Measurements from ENCODE around the gene TSTD1. TPM values are rescaled to one million over a fixed set of nuclear protein-coding genes. Genes with fewer than 3 reads are reported as not detected.

Gene TSTD1, protein sequence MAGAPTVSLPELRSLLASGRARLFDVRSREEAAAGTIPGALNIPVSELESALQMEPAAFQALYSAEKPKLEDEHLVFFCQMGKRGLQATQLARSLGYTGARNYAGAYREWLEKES
- total RNA-seq, result 10 to 100 TPM in 3 of 4 donors, 1 to 10 TPM in 1; 8.6 to 52.6 (median 16.8) TPM

DNA sequence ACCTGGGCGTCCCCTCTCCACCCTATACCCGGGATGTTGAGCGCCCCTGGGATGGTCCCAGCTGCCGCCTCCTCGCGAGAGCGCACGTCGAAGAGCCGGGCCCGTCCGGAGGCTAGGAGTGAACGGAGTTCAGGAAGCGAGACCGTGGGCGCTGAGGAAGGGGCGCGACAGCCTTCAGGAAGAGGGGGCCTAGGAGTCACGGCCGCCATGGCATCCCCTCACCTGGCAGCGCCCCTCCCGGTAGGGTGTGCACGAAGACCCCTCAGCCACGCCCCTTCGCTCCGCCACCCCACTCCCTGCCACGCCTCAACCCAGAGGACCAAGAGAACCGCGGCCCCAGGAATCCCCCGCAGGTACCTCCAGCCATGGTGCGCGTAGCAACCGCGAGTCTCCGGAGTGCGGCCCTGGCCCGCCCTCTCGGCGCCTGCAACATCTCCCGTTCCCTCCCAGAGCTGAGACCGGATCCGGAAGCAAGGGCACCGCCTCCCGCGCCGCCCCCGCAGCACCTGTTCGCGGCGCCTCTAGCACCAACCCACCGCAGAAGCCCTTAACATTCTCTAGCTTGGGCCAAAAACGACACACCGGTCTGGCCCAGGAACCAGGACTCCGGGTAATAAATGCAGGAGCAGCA lies at the start of gene TSTD1:
TSTD1 (minus strand) TSS at position 442 of the 631 bp plus-strand sequence; CDS start at position 367, 75 bp downstream.
- peaks cover 5% of the 10 kb centered on the region in 2 donors for H3K4me1 ChIP-seq
- peaks cover 0 to 47% of the 10 kb centered on the region in 2 donors for H3K36me3 ChIP-seq
- no peaks in the 10 kb centered on the region for H3K27me3 ChIP-seq
- DNase-seq (peak in 1 of 2 donors; percentile 47), ATAC-seq (peak; percentile 58 to 78)
- intact Hi-C loops (cut with DNase I; ENCODE audit: low total_unique reads) (no loop called here), in situ Hi-C loops (cut with MboI; ENCODE audit: low sequenced_read_pairs in 4 of 4) (no loop called here)
- TF ChIP-seq, protein P1, sequence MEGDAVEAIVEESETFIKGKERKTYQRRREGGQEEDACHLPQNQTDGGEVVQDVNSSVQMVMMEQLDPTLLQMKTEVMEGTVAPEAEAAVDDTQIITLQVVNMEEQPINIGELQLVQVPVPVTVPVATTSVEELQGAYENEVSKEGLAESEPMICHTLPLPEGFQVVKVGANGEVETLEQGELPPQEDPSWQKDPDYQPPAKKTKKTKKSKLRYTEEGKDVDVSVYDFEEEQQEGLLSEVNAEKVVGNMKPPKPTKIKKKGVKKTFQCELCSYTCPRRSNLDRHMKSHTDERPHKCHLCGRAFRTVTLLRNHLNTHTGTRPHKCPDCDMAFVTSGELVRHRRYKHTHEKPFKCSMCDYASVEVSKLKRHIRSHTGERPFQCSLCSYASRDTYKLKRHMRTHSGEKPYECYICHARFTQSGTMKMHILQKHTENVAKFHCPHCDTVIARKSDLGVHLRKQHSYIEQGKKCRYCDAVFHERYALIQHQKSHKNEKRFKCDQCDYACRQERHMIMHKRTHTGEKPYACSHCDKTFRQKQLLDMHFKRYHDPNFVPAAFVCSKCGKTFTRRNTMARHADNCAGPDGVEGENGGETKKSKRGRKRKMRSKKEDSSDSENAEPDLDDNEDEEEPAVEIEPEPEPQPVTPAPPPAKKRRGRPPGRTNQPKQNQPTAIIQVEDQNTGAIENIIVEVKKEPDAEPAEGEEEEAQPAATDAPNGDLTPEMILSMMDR (IDR thresholded peaks at IDR 0.05 in 4 of 5, conservative IDR thresholded peaks at IDR 0.05 in 1 of 5), result no peak
- peak in 1 of 2 donors; percentile 21 for TF ChIP-seq POLR2A (IDR thresholded peaks at IDR 0.05)
- H3K4me3 ChIP-seq, result peak within 1 kb of the TSS; percentile 53 to 68 (median 62)
- no peaks in the 10 kb centered on the region for H3K9me3 ChIP-seq
- peak within 1 kb of the TSS in 2 of 4 donors; percentile 18 to 23 for H3K27ac ChIP-seq

DNA sequence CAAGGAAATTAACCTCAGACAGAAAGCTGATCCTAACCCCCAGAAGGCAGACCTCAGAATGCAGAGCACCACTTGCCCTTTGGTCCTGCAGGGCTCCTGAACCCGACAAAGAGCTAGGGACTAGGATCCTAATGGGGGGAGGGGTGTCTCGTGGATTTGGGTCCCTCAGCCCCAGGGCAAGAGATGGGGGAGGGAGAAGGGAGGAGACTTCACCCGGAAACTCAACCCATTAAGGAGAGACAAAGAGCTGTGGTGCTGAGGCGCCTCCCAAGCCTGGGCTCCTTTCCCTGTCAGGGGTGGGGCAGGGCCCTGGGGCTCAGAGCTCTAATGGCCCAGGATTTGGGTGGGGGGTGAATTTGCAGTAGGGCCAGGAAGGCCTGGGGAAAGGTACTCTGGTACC lies 47.7 kb upstream of the TSTD1 start:
- in situ Hi-C loops (cut with MboI; ENCODE audit: low sequenced_read_pairs in 4 of 4) (no loop called here), intact Hi-C loops (cut with DNase I; ENCODE audit: low total_unique reads) (no loop called here)
- ATAC-seq (no peak), DNase-seq (no peak)
- Histone ChIP-seq H3K4me1 (no peaks in the 10 kb centered on the region), H3K27ac (no peak overlapping the region), H3K36me3 (no peaks in the 10 kb centered on the region), H3K27me3 (no peaks in the 10 kb centered on the region), H3K4me3 (no peak overlapping the region), H3K9me3 (no peaks in the 10 kb centered on the region)
- TF ChIP-seq, protein P1 (IDR thresholded peaks at IDR 0.05 in 4 of 5, conservative IDR thresholded peaks at IDR 0.05 in 1 of 5), result no peak
- no peak for TF ChIP-seq POLR2A (IDR thresholded peaks at IDR 0.05)

DNA sequence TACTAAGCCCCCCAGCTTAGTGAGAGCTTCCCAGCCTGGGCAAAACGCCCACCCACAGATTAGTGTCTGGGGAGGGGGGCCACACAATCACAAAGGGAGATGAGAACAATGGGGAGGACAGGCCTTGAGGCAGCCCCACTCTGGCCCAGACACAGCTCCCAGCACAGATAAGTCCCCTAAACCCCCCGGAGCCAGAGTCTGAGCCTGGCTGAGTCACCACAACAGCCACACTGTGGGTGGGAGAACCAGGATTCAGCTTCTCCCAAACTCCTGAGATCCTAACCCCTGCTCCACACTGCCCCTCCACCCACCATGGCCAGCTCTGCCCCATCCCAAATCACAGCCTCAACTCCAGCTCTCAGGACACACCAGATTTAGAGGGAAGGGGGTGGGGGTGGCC lies 46.4 kb upstream of the TSTD1 start:
- in situ Hi-C loops (cut with MboI; ENCODE audit: low sequenced_read_pairs in 4 of 4), result no loop called here
- Histone ChIP-seq H3K4me1 (no peaks in the 10 kb centered on the region), H3K27me3 (no peaks in the 10 kb centered on the region), H3K36me3 (no peaks in the 10 kb centered on the region), H3K27ac (no peak overlapping the region), H3K4me3 (no peak overlapping the region), H3K9me3 (no peaks in the 10 kb centered on the region)
- ATAC-seq (no peak), DNase-seq (no peak)
- intact Hi-C loops (cut with DNase I; ENCODE audit: low total_unique reads), result no loop called here
- TF ChIP-seq, protein P1 (IDR thresholded peaks at IDR 0.05 in 4 of 5, conservative IDR thresholded peaks at IDR 0.05 in 1 of 5), result no peak
- TF ChIP-seq POLR2A (IDR thresholded peaks at IDR 0.05), result no peak

DNA sequence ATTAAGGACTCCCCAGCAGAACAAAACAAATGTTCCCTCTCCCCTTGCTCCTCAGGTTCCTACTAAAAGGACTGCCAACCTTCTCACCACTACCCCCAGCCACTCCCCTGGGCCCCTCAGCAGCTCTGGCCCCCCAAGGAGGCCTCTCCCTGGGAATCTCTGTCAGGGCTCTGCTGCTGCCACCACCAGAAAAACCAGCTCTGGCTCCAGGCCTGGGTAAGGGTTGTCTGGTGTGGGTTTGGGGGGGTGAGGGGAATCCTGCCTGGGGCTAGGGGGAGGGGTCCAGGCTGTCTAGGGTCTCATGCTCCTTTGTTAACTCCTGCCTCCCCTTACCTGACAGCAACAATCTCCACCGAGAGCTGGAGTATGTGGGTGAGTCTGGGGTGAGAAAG lies 45.8 kb upstream of the TSTD1 start:
- Histone ChIP-seq H3K4me1 (no peaks in the 10 kb centered on the region), H3K27me3 (no peaks in the 10 kb centered on the region), H3K36me3 (no peaks in the 10 kb centered on the region), H3K27ac (no peak overlapping the region), H3K9me3 (no peaks in the 10 kb centered on the region), H3K4me3 (no peak overlapping the region)
- no peak for ATAC-seq
- TF ChIP-seq, protein P1 (IDR thresholded peaks at IDR 0.05 in 4 of 5, conservative IDR thresholded peaks at IDR 0.05 in 1 of 5), result no peak
- no peak for TF ChIP-seq POLR2A (IDR thresholded peaks at IDR 0.05)
- in situ Hi-C loops (cut with MboI; ENCODE audit: low sequenced_read_pairs in 4 of 4), result no loop called here
- no peak for DNase-seq
- intact Hi-C loops (cut with DNase I; ENCODE audit: low total_unique reads), result no loop called here

Measured in gastrocnemius medialis (tissue), 4 donors.